Suprapubic skin (tissue), 4 donors: Measurements from ENCODE around the gene CTNND2. TPM values are rescaled to one million over a fixed set of nuclear protein-coding genes. Genes with fewer than 3 reads are reported as not detected.

Source experiments
- DNase-seq, 2 donors: peaks; one replicate each; pipeline ENCODE4 v3.0.0-alpha.2; 2019; ENCODE audit warnings: low spot score in 2 of 2
- H3K27ac ChIP-seq: fragments of 200-600 bp; sonication (generic); one replicate; pipeline ENCODE4 v1.5.1; 2019
- H3K27me3 ChIP-seq: fragments of 200-600 bp; sonication (generic); one replicate; pipeline ENCODE4 v1.5.1; 2019
- H3K36me3 ChIP-seq: fragments of 200-600 bp; sonication (generic); one replicate; pipeline ENCODE4 v1.5.1; 2019
- H3K4me1 ChIP-seq: fragments of 200-600 bp; sonication (generic); one replicate; pipeline ENCODE4 v1.5.1; 2019
- H3K4me3 ChIP-seq: fragments of 200-600 bp; sonication (generic); one replicate; pipeline ENCODE4 v1.5.1; 2019; ENCODE audit warnings: mild to moderate bottlenecking
- H3K9me3 ChIP-seq: fragments of 200-600 bp; sonication (generic); one replicate; pipeline ENCODE4 v1.5.1; 2019
- CTCF ChIP-seq, 2 donors: fragments of 200-600 bp in 1 of 2; fragments of 450-650 bp in 1 of 2; sonication (generic) in 1 of 2; IDR thresholded peaks; one replicate each; pipeline ENCODE4 v1.5.1; 2016 to 2019; ENCODE audit warnings: antibody characterized with exemption in 2 of 2, mild to moderate bottlenecking in 1 of 2, moderate library complexity in 1 of 2
- EP300 ChIP-seq: sonication (generic); formaldehyde crosslinking; IDR thresholded peaks from one replicate; pipeline ENCODE4 v1.6.1; 2017; ENCODE audit warnings: antibody characterized with exemption
- POLR2A ChIP-seq, 2 donors: fragments of 450-650 bp; IDR thresholded peaks; one replicate each; pipeline ENCODE4 v1.6.1; 2017; ENCODE audit warnings: antibody characterized with exemption in 2 of 2, mild to moderate bottlenecking in 2 of 2, moderate library complexity in 2 of 2
- POLR2AphosphoS5 ChIP-seq, 3 donors: sonication (generic); formaldehyde crosslinking; IDR thresholded peaks; one replicate each; pipeline ENCODE4 v1.6.1; 2017; ENCODE audit warnings: antibody characterized with exemption in 3 of 3
- WGBS: methylation state at CpG from one replicate; pipeline ENCODE4 v1.1.5; 2018; 5-methylcytosine and 5-hydroxymethylcytosine counted together
- total RNA-seq, 4 donors: library from RNA; depleted of rRNA; stranded (reverse); fragments of >200 nt; gene quantifications; one replicate each; pipeline ENCODE4 v1.1.0, GENCODE V29; 2016

CTNND2 gene
- total RNA-seq, 4 donors from 2014 or later = 0.40 to 3.8 (median 2.2) TPM

- TF ChIP-seq EP300 = no peak
- no peak for TF ChIP-seq POLR2A (IDR thresholded peaks at IDR 0.05)
- TF ChIP-seq CTCF (IDR thresholded peaks at IDR 0.05) = no peak
- no peak for TF ChIP-seq POLR2AphosphoS5 (IDR thresholded peaks at IDR 0.05)
- Histone ChIP-seq H3K36me3 (no peaks in the 10 kb centered on the region), H3K27ac (no peak overlapping the region), H3K9me3 (no peaks in the 10 kb centered on the region), H3K4me1 (no peaks in the 10 kb centered on the region), H3K27me3 (peaks cover 7% of the 10 kb centered on the region), H3K4me3 (no peak overlapping the region)
- DNase-seq = no peak
- 71% methylated on average over 5 of the region's 5 CpGs for WGBS
Observed at GRCh38 chr5:11172484-11172883, 731.8 kb downstream of the CTNND2 start.

- H3K27ac ChIP-seq = no peak overlapping the region
- no peaks in the 10 kb centered on the region for H3K36me3 ChIP-seq
- no peak for DNase-seq
- TF ChIP-seq CTCF (IDR thresholded peaks at IDR 0.05) = no peak
- no peak for TF ChIP-seq EP300
- no peak for TF ChIP-seq POLR2AphosphoS5 (IDR thresholded peaks at IDR 0.05)
- no peak for TF ChIP-seq POLR2A (IDR thresholded peaks at IDR 0.05)
- H3K4me3 ChIP-seq = no peak overlapping the region
- H3K27me3 ChIP-seq = peaks cover 7% of the 10 kb centered on the region
- H3K4me1 ChIP-seq = no peaks in the 10 kb centered on the region
- no peaks in the 10 kb centered on the region for H3K9me3 ChIP-seq
- 70% methylated on average over 1 of the region's 1 CpG for WGBS
Observed at GRCh38 chr5:11171236-11171635, 733.0 kb downstream of the CTNND2 start.

GRCh38 chr5:11166923-11167322 is 737.3 kb downstream of the CTNND2 start:
- H3K4me1 ChIP-seq = no peaks in the 10 kb centered on the region
- H3K27ac ChIP-seq = no peak overlapping the region
- TF ChIP-seq POLR2A (IDR thresholded peaks at IDR 0.05) = no peak
- TF ChIP-seq POLR2AphosphoS5 (IDR thresholded peaks at IDR 0.05) = no peak
- TF ChIP-seq CTCF (IDR thresholded peaks at IDR 0.05) = no peak
- TF ChIP-seq EP300 = no peak
- peaks cover 3% of the 10 kb centered on the region for H3K27me3 ChIP-seq
- H3K4me3 ChIP-seq = no peak overlapping the region
- H3K36me3 ChIP-seq = no peaks in the 10 kb centered on the region
- no peak for DNase-seq
- no peaks in the 10 kb centered on the region for H3K9me3 ChIP-seq
- WGBS = 83% methylated on average over 7 of the region's 7 CpGs

- H3K9me3 ChIP-seq = no peaks in the 10 kb centered on the region
- no peaks in the 10 kb centered on the region for H3K4me1 ChIP-seq
- peaks cover 3% of the 10 kb centered on the region for H3K27me3 ChIP-seq
- DNase-seq = no peak
- no peak for TF ChIP-seq POLR2A (IDR thresholded peaks at IDR 0.05)
- TF ChIP-seq EP300 = no peak
- no peak overlapping the region for H3K4me3 ChIP-seq
- no peak overlapping the region for H3K27ac ChIP-seq
- no peaks in the 10 kb centered on the region for H3K36me3 ChIP-seq
- 75% methylated on average over 6 of the region's 6 CpGs for WGBS
Observed at GRCh38 chr5:11164531-11165294, 739.5 kb downstream of the CTNND2 start.

GRCh38 chr5:11157132-11157531 is 747.1 kb downstream of the CTNND2 start:
- no peak for DNase-seq
- no peaks in the 10 kb centered on the region for H3K36me3 ChIP-seq
- no peaks in the 10 kb centered on the region for H3K9me3 ChIP-seq
- TF ChIP-seq POLR2A (IDR thresholded peaks at IDR 0.05) = no peak
- no peak for TF ChIP-seq CTCF (IDR thresholded peaks at IDR 0.05)
- no peak for TF ChIP-seq EP300
- no peak for TF ChIP-seq POLR2AphosphoS5 (IDR thresholded peaks at IDR 0.05)
- H3K4me3 ChIP-seq = no peak overlapping the region
- H3K4me1 ChIP-seq = no peaks in the 10 kb centered on the region
- WGBS = 86% methylated on average over 3 of the region's 3 CpGs
- H3K27ac ChIP-seq = no peak overlapping the region
- H3K27me3 ChIP-seq = no peaks in the 10 kb centered on the region
